ENCODE measurements around the gene TXNRD3.

TXNRD3 gene

GRCh38 chr3:126557415-126557745 is 97.5 kb downstream of the TXNRD3 start:
- no peak for DNase-seq (ENCODE audit: low spot score)
- in situ Hi-C loops (cut with MboI; ENCODE audit: low sequenced_read_pairs, unreplicated experiment) = no loop called here
- TF ChIP-seq, protein P1, sequence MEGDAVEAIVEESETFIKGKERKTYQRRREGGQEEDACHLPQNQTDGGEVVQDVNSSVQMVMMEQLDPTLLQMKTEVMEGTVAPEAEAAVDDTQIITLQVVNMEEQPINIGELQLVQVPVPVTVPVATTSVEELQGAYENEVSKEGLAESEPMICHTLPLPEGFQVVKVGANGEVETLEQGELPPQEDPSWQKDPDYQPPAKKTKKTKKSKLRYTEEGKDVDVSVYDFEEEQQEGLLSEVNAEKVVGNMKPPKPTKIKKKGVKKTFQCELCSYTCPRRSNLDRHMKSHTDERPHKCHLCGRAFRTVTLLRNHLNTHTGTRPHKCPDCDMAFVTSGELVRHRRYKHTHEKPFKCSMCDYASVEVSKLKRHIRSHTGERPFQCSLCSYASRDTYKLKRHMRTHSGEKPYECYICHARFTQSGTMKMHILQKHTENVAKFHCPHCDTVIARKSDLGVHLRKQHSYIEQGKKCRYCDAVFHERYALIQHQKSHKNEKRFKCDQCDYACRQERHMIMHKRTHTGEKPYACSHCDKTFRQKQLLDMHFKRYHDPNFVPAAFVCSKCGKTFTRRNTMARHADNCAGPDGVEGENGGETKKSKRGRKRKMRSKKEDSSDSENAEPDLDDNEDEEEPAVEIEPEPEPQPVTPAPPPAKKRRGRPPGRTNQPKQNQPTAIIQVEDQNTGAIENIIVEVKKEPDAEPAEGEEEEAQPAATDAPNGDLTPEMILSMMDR (IDR thresholded peaks at IDR 0.05; ENCODE audit: borderline replicate concordance, control extremely low read depth, extremely low read depth, insufficient read depth, missing control alignments) = no peak

Data from GM13976 (cell line).